Thyroid gland (tissue), 4 donors: ENCODE measurements around the gene LDLR.

Experiments used
- CTCF ChIP-seq, 6 experiments: fragments of 200-600 bp in 3 of 6; fragments of 450-650 bp in 3 of 6; sonication (generic) in 3 of 6; IDR thresholded peaks; one replicate each; pipeline ENCODE4 v1.5.1; 2016 to 2019; ENCODE audit warnings: antibody characterized with exemption in 6 of 6, mild to moderate bottlenecking in 2 of 6, inconsistent platforms in 1 of 6, moderate library complexity in 1 of 6
- POLR2A ChIP-seq, 2 donors: fragments of 450-650 bp; IDR thresholded peaks; one replicate each; pipeline ENCODE4 v1.6.1; 2017; ENCODE audit warnings: antibody characterized with exemption in 2 of 2, mild to moderate bottlenecking in 2 of 2, moderate library complexity in 1 of 2

- TF ChIP-seq POLR2A (IDR thresholded peaks at IDR 0.05) (no peak), CTCF (IDR thresholded peaks at IDR 0.05) (no peak)
These were observed 15.7 kb upstream of the LDLR start for GRCh38 chr19:11073568-11073967.
